Eye (tissue), 1 donor: Measurements from ENCODE around the gene CHD9.
"Not testable (repeated sequence)": the region's sequence is repeated elsewhere in the genome, so short reads cannot be mapped to it uniquely, and the experiment has no call there.

ENCODE experiments used
- DNase-seq: peaks from one replicate; pipeline ENCODE4 v3.0.0-alpha.2; 2015

Gene CHD9

DNA sequence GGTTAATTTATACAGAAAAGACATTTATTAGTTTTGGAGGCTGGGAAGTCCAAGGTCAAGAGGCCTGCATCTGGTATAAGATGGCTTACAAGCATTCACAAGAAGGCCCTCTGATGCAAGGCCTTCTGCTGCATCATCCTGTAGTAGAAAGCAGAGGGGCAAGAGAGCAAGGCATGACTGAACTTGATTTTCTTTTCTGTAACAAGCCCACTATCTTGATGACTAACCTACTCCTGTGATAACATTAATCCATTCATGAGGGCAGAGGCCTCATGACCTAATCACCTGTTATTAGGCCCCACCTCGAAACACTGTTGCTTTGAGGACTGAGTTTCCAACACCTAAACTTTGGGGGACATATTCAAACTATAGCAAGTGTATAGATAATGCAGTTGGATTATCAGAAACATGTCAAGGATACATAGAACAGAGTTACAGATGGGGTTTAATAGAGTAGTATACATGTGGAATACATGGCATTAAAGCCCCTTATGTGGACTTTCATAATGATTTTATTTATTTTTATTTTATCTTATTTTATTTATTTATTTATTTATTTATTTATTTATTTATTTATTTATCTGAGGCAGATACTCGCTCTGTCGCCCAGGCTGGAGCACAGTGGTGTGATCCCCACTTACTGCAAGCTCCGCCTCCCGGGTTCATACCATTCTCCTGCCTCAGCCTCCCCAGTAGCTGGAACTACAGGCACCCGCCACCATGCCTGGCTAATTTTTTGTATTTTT lies 88.2 kb downstream of the CHD9 start:
- DNase-seq, result no peak

DNA sequence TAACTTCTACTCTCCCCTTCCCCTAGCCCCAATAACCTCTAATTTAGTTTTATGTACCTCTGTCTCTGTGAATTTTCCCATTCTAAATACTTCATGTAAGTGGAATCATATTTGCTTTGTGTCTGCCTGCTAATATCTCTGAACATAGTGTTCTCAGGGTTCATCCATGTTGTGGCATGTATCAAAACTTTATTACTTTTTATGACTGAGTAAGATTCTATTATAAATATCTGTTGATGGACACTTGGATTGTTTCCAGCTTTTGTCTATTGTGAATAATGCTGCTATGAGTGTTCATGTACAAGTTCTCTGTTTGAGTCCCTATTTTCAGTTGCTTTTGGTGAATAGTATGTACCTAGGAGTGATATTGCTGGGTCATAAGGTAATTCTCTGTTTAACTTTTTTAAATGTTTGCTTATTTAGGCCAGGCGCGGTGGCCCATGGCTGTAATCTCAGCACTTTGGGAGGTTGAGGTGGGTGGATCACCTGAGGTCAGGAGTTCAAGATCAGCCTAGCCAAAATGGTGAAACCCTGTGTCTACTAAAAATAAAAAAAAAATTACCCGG lies 92.8 kb downstream of the CHD9 start:
- DNase-seq, result no peak

- no peak for DNase-seq
Measured at GRCh38 chr16:53150769-53151168, 96.0 kb downstream of the CHD9 start.

DNA sequence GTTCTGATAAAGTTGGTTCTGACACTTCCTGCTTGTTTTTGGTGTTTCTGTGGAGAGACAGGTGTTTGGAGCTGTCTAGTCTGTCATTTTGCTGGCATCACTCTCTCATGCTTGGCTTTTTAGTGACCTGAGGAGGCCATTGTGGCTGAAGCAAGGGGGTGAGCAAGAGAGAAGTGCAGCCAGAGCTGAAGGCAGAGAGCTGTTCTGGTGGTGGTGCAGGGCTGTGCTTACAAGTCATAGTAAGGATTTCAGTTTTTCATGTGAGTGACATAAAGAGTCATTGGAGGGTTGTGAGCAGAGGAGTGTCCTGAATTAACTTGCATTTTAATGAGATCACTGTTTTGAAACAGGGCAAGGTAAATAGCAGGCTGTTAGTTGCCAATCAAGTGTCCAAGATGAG lies 97.5 kb downstream of the CHD9 start:
- DNase-seq, result no peak

GRCh38 chr16:53153130-53153529 lies 98.3 kb downstream of the CHD9 start:
- no peak for DNase-seq

DNA sequence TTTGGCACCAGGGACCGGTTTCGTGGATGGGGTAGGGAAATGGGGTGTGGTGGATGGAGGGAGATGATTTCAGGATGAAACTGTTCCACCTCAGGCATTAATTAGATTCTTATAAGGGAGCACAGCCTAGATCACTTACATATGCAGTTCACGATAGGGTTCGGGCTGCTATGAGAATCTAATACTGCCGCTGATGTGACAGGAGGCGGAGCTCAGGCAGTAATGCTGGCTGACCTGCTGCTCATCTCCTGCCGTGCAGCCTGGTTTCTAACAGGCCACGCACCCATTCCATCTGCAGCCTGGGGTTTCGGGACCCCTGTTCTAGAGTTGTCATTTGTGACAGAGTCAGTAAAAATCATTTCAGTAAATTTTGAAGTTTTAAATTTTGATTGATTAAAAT lies 99.7 kb downstream of the CHD9 start:
- peak; percentile 43 for DNase-seq

- no peak for DNase-seq
Measured at GRCh38 chr16:53156516-53156915, 101.7 kb downstream of the CHD9 start.

DNA sequence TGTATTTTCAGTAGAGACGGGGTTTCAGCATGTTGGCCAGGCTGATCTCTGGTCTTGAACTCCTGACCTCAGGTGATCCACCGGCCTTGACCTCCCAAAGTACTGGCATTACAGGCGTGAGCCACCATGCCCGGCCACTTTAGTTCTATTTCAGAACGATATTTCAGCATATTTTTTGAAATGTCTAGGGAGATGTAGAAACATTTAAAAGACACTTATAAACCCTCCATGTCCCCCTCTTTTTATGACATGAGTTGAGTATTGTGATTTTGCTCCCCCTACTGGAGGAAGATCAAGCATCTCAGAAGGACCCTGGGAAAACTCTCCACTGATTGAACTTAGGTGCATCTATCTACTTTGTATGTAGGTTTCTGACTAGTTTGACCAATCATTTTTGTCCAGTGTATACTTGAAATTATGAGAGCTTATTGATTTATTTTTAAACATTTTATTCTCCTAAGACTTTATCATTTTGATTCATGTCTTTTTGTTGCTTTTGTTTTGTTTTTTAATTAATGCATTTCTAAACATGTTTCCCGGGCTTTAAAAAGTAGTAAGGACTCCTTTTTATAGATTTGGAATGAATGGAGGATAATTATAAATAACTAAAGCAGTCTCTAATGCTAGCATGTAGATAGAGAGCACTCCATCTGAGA lies 105.1 kb downstream of the CHD9 start:
- DNase-seq, result peak; percentile 77

DNA sequence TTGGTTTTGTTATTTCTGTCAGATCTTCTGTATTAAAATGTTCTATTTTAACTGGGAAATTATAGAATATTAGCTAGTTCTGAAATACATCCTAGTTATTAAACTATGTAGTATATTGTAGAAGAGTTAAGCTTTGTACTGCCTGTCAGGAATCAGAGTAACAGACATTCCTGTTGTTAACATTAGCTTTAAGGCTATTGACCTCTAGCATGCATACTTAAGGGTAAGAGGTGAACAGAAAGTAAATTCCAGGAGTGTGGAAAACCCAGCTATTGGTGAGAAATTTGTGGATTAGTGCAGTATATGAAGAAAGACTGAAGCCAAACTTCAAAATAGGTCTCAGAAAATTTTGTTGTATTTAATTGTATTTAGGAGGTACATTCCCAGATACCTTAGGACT lies 111.3 kb downstream of the CHD9 start:
- no peak for DNase-seq

GRCh38 chr16:53168744-53169143 lies 114.0 kb downstream of the CHD9 start:
- DNase-seq, result no peak

DNA sequence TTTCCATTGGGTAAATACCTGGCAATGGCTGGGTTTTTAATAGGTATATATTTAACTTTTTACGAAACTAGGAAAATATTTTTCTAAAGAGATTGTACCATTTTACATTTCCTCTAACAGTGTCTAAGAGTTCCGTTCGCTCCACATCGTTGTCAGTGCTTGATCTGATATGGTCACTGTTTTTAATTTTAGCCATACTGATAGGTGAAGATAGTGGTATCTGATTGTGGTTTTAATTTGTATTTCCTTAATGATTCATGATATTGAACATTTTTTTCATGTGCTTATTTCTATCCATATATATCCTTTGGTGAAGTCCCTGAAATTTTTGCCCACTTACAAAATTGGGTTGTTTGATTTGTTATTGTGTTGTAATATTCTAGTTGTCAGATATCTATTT lies 117.7 kb downstream of the CHD9 start:
- no peak for DNase-seq

DNA sequence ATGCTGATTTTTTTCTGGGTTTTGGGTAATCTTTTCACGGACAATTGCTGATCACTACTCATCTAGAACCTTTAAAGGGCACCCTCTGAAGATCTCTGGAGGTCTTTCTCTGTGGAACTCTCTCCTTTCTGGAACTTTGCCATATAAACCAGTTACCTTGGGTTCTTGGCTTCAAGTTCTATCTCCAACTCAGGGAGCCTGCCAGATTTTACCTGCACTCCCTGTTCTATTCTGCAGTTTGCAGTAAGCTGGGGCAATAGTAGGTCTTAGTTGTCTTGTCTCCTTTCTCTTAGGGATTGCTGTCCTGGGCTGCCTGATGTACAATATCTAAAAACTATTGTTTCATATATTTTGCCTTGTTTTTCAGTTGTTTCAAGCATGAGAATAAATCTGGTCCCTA lies 120.3 kb downstream of the CHD9 start:
- no peak for DNase-seq

- no peak for DNase-seq
Measured at GRCh38 chr16:53176434-53176833, 121.6 kb downstream of the CHD9 start.

DNA sequence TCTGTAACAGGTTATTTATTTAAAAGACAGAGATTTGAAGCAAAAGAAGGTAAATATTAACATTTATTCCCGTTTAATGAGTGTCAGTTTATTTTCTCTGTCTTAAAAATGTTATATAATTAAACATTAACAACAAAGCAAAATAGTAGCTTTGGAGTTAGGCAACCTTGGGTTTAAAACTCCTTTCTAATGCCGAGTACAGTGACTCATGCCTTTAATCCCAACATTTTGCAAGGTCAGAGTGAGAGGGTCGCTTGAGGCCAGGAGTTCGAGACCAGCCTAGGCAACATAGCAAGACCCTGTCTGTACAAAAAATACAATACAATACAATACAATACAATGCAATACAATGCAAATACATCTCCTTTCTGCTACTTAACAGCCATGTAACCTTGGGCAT lies 128.7 kb downstream of the CHD9 start:
- DNase-seq, result no peak

- not testable (repeated sequence) for DNase-seq
Measured at GRCh38 chr16:53185741-53186140, 130.9 kb downstream of the CHD9 start.

DNA sequence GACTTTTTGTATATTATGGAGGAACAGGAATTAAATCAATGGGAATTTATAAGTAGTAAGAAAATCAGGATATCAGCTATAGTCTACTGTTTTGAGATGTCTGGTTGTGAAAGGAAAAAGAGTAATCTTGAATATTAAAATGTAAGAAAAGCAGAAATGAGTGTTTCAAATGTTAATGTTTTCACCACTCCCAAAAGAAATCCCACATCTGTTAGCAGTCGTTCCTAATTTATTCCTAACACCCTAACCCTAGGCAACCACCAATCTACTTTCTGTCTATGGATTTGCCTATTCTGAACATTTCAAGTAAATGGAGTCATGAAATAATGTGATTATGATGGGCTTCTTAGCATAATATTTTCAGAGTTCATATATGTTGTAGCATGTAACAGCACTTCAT lies 133.0 kb downstream of the CHD9 start:
- no peak for DNase-seq

DNA sequence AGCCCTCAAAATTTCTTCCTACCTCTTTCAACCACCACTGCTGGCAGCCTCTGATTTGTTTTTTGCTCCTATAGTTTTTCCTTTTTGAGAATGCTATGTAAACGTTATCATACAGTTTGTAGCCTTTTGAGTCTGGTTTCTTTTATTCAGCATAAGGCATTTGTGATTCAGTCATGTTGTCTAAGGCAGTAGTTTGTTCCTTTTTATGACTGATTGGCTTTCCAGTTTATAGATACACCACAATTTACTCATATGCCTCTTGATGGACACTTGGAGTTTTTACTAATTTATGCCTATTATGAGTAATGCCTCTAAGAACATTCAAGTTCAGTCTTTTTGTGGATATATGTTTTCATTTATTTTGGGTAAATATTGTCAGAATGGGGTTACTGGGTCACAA lies 136.6 kb downstream of the CHD9 start:
- no peak for DNase-seq

DNA sequence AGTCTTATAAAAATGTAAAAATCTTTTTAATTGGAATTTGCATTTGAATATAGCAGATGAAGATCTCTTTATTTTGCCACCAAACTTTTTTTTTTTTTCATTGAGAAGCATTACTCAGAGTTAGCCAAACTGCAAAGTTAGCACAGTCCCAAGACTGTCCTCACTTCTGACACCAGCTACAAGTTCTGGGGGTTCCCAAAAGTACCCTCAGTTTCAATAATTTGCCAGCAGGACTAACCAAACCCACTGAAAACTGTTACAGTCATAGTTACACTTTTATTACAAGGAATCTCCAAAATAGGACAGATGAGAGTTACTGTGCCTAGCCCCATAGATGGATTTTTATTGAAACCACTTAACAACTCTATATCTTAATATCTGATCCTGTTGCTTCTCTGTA lies 144.1 kb downstream of the CHD9 start:
- no peak for DNase-seq

- no peak for DNase-seq
Measured at GRCh38 chr16:53201900-53202299, 147.1 kb downstream of the CHD9 start.

DNA sequence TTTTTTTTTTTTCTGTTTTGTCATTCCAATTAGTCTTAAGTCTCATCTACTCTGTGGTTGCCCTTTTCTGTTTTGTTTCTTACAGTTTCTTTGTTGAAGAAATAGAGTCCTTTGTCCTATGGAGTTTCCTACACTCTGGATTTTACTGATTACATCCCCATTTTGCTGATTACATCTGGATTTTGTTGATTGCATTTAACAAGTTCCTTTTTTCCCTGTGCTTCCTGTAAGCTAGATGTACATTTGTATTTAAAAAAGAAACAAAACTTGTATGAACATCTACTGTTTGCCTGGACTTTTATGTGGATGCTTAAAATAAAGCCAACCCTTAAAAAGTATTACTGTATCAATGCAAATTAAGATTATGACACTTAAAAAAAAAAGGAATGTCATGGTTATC lies 147.6 kb downstream of the CHD9 start:
- no peak for DNase-seq

DNA sequence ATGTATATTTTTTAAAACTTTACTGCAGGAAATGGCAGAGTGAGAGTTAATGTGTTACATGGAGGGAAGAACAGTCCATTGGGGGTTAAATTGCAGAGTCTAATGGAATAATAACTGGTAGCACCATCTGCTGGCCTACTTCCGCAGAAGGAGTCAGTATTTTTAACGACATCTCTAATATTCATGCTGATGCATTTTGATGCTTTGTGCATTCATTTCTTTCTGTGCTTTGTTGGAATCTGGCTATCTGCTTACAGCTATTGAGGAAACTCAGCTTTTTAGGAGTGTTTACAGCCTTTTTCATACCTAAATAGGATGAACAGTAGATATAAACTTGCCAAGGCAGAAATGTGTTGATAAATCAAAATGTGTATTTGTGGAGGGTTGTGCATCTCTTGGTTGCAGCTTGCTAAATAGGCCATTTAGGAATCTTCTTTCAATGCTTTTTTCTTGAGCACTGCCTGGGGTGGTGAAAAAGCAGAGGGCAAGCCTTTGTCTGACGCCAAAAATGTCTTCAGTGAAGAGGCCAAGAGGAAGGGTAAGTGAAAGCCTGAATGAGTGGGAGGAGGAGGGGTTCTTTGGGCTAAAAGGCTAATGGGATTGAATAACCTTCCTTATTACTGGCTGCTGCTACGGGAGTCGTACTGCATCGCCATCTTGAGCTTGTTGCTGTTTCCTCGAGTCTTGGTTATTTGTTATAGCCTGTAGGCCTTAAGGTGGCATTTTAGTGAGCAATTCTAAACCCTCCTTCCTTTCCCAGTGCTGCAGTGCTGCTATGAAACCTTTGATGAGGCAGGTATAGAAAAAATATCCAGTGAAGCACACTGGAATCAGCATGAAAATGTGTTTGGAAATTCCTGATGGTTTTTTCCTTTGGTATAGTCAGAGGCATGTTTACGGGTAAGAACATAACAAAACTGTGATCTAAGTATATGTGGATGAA lies 153.3 kb downstream of the CHD9 start:
- peak; percentile 97 for DNase-seq

- no peak for DNase-seq
Measured at GRCh38 chr16:53209429-53209828, 154.6 kb downstream of the CHD9 start.

GRCh38 chr16:53209877-53210276 lies 155.1 kb downstream of the CHD9 start:
- DNase-seq, result peak; percentile 57
